IPS-NIHi11 (cell line): ENCODE data around the gene MAPK12.
A peak's percentile ranks its signal among the peaks of the same experiment; 100 is the strongest.
"Not testable (repeated sequence)": the region's sequence is repeated elsewhere in the genome, so short reads cannot be mapped to it uniquely, and the experiment has no call there.

Experiments
- DNase-seq: peaks from one replicate; pipeline ENCODE4 v3.0.0; 2012; ENCODE audit warnings: mixed read lengths, low spot score

MAPK12 gene

DNA sequence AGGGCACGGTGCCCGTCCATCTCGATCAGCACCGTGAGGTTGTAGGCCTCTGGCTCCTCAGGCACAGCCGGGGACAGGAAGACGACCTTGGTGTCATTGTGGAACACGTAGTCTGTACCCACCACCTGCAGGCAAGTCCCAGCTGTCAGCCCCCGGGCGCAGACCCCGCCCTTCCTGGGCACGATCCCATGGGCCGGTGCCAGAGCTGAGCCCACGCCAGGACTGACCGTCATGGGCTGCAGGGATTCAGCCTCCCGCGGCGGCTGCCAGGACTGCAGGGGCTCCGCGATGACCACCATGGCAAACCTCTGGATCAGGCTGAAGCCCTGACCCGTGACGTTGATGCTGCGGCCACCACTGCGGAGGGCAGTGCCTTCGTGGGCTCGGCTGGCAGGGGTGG lies 20.5 kb upstream of the MAPK12 start:
- no peak for DNase-seq

GRCh38 chr22:50281384-50281760 lies 19.9 kb upstream of the MAPK12 start:
- no peak for DNase-seq

GRCh38 chr22:50280708-50281383 lies 19.4 kb upstream of the MAPK12 start:
- no peak for DNase-seq

GRCh38 chr22:50280022-50280707 lies 18.7 kb upstream of the MAPK12 start:
- DNase-seq, result no peak

DNA sequence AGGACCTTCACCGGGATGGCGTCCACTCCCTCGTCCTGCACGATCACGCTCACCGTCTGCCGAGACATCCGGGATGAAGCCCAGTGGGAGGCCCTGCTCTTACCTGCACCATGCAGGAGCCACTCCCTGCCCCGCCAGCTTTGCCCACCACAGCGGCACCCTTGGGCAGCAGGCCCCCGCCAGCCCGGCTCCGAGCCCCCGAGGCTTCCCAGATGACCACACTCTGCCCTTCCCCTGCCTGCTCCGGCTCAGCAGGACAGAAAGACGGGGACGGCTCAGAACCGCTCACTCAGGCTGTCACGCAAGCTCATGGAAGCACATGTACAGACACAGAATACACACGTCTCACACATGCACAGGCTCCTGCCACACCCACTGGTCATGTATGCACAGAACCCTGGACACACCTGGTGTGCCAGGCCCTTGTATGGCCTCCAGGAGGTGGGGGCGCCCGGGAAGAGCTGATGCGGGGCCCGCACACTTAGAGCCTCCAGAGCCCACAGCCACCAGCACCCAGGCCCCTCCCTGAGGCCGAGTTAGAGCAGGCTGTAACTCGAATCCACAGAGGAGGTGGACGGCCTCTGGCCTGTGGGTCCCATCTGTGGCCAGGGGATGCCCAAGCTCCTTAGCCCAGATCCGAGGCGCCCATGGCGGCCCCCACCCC lies 17.6 kb upstream of the MAPK12 start:
- DNase-seq, result no peak

DNA sequence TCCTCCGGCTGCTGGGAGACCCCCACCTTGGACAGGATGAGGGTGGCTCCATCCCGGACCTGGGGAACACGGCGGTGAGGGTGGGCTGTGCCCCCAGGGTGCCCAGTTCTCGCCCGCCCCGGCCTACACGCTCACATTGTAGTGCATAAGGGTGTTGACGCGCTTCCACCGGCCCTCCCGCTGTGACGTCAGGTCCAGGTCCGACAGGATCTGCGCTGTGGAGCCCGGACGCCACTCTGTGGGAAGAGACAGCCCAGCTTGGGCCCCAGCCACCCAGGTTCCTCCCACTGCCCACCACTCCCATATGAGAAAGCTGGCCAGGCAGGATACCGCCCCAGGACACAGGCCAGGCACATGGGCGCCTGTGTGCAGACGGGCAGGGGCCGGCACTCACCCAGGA lies 17.0 kb upstream of the MAPK12 start:
- no peak for DNase-seq

DNA sequence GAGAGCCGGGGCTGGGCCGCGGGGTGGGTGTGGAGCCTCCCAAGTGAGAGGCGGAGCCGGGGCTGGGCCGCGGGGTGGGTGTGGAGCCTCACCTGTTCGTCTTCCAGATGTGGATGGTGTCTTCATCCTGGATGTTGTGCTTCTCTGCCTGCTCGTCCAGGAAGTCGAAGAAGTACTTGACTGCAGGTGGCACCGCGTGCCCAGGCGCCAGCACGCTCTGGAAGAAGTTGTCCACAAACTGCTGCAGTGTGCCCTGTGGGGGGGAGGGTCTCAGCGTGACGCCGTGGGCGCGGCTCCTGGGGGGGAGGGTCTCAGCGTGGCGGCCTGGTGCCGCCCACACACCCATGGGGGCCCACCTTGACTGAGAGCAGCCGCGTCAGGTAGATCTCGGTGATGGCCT lies 16.3 kb upstream of the MAPK12 start:
- DNase-seq, result no peak

GRCh38 chr22:50276143-50276542 lies 14.7 kb upstream of the MAPK12 start:
- peak; percentile 69 for DNase-seq

- DNase-seq, result no peak
Observed at GRCh38 chr22:50275181-50276055, 13.9 kb upstream of the MAPK12 start.

DNA sequence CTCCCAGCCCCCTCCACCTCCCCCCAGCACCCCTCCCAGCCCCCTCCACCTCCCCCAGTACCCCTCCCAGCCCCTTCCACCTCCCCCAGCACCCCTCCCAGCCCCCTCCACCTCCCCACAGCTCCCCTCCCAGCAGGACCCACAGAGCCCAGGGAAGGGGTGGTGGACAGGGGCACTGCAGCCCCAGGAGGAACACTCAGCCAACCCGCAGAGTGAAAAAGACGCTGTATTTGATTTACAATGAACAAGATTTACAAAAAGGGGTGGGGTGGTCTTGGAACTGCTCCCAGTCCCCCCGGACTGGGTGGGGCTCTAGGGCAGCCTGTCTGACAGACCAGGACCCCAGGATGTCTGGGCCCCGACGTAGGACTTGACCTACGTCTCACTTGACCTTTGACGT lies 13.3 kb upstream of the MAPK12 start:
- DNase-seq, result no peak

DNA sequence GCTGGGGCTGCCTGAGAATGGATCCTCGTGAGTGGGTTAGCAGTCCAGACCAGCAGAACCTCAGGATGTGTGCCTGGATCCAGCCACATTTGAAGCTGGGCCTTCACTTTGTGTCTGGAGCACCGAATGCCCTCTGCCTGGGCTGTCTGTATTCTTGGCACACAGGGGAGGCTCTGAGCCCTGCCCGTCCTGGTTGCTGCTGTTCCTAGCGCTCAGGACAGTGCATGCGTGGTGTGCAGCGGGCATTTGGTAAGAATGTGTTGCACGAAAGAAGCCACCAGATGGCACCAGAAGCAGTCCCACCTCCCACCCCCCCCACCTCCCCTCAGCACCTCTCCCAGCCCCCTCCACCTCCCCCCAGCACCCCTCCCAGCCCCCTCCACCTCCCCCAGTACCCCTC lies 12.8 kb upstream of the MAPK12 start:
- peak; percentile 64 for DNase-seq

- DNase-seq, result not testable (repeated sequence)
Observed at GRCh38 chr22:50273781-50274180, 12.3 kb upstream of the MAPK12 start.

DNA sequence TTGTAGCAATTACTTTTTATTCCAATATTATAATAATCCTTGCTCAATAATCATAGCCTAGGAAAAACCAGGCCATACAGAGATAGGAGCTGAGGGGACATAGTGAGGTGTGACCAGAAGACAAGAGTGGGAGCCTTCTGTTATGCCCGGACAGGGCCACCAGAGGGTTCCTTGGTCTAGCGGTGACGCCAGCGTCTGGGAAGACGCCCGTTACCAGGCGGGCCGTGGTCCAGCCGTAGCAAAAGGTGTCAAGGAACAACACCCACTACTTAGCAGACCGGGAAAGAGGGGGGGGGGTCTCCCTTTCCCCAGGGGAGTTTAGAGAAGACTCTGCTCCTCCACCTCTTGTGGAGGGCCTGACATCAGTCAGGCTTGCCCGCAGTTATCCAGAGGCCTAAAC lies 11.9 kb upstream of the MAPK12 start:
- not testable (repeated sequence) for DNase-seq

DNA sequence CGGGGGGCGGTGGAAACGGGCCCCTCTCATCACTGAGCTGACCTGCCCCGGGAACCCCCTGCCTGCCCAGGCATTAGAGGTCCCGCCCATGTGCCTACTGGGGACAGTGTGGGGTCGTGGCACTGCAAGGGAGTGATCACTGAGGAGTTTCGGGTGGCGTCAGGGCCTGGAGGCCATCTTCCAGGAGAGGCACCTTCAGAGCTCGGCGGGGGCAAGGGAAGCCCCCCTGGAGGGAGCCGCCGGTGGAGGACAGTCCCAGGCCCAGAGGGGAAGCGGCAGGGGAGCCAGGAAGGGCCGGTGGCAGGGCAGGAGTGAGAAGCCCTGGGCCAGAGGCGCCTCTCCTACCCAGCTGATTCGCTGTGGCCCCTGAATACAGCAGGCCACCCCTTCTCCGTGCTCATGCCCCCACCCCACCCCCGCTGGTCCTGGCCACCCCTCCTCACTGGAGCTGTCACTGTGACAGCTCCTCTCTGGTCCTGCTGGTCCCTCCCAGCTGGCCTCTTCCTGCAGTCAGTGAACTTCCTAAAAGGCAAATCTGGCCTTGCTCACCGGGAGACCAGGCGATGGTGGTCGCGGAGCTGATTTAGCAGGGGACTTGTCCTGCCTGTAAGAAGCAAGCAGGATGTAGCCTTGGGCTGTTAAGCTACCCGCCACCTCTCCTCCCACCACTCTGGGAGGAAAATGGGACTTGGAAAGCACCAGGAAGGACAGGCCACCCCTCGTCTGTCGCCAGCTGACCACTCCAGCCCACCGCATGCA lies 10.7 kb upstream of the MAPK12 start:
- DNase-seq, result no peak

DNA sequence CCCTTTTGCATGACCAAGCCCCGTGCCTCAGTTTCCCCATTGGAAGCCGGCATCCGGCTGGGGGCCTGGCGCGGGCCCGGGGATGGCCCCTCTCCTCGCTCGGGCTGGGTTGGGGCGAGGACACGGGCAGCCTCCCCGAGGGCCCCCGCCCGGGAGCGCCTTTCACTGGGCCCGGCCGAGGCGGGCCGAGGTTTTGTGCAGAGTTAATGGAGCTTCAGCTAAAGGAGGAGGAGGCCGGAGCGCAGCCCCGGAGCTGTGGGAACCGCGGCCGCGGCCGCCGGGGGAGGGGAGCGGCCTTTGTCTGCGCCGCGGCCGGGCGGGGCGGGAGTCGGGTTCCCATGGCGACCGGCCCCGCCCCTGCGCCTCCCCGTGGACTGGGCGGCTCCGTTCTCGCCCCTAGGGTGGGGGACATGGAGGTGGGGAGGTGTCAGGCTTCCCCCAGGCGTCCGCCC lies 10.1 kb upstream of the MAPK12 start:
- peak; percentile 86 for DNase-seq

- peak; percentile 86 for DNase-seq
Observed at GRCh38 chr22:50270666-50271394, 9.3 kb upstream of the MAPK12 start.

GRCh38 chr22:50269970-50270665 lies 8.6 kb upstream of the MAPK12 start, which contains the start of gene MAPK11:
Gene MAPK11 (minus strand): TSS chr22:50270380. CDS start chr22:50270292, 88 bp downstream.
- DNase-seq, result no peak

- no peak for DNase-seq
Observed at GRCh38 chr22:50269573-50269969, 8.1 kb upstream of the MAPK12 start.

DNA sequence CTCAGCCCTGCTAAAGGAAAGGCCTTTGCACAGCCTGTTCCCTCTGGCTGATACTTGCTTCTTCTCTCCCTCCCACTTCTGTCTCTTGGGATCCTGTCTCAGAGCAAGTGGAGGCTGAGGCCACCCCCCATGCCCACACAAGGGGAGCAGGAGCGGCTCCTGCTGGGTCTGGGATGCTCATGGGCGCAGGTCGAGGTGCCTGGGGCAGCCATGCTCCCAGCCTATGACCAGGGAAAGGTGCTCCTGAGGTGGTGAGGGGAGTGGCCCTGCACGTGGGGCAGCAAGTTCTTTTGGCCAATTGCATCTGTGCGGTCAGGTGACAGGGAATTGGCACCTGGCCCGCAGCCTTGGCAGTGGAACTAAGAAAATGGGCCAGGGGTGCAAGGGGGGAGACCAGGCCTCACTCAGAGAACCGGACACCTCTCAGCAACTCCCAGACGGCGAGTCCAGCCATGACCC lies 7.2 kb upstream of the MAPK12 start:
- no peak for DNase-seq
